Aorta (tissue), 5 donors: ENCODE data around the gene MOGAT1. TPM values are rescaled to one million over a fixed set of nuclear protein-coding genes. Genes with fewer than 3 reads are reported as not detected.
"Not testable (repeated sequence)": the region's sequence is repeated elsewhere in the genome, so short reads cannot be mapped to it uniquely, and the experiment has no call there.

Experiments
- ATAC-seq: fragments of 200-7000 bp; cut with Tn5 transposase; one replicate; pipeline ENCODE4 v1.9.1; 2022; ENCODE audit warnings: moderate library complexity; ENCODE audit not compliant: low FRiP score
- DNase-seq, 2 donors: peaks; one replicate each; pipeline ENCODE4 v3.0.0-alpha.2; 2020
- H3K27ac ChIP-seq, 2 donors: one replicate each; pipeline ENCODE4 v1.5.1; 2013; ENCODE audit warnings: low read length in 2 of 2, mild to moderate bottlenecking in 2 of 2, moderate library complexity in 2 of 2, control low read depth in 1 of 2, inconsistent platforms in 1 of 2, low read depth in 1 of 2
- H3K27me3 ChIP-seq, 2 donors: one replicate each; pipeline ENCODE4 v1.6.1; 2013; ENCODE audit warnings: control low read depth in 1 of 2, low read length in 1 of 2, mild to moderate bottlenecking in 1 of 2, moderate library complexity in 1 of 2; ENCODE audit not compliant: insufficient read depth in 2 of 2, control insufficient read depth in 1 of 2
- H3K36me3 ChIP-seq, 2 donors: one replicate each; pipeline ENCODE4 v1.6.1; 2013; ENCODE audit warnings: control low read depth in 1 of 2, low read length in 1 of 2, mild to moderate bottlenecking in 1 of 2; ENCODE audit not compliant: insufficient read depth in 2 of 2, control insufficient read depth in 1 of 2
- H3K4me1 ChIP-seq, 2 donors: one replicate each; pipeline ENCODE4 v1.6.1; 2013; ENCODE audit warnings: low read length in 2 of 2, control low read depth in 1 of 2, mild to moderate bottlenecking in 1 of 2, moderate library complexity in 1 of 2; ENCODE audit not compliant: insufficient read depth in 2 of 2, control insufficient read depth in 1 of 2
- H3K4me3 ChIP-seq, 2 donors: one replicate each; pipeline ENCODE4 v1.5.1; 2013; ENCODE audit warnings: low read length in 2 of 2, control low read depth in 1 of 2, mild to moderate bottlenecking in 1 of 2
- H3K9me3 ChIP-seq: one replicate; pipeline ENCODE4 v1.6.1; 2013; ENCODE audit warnings: mild to moderate bottlenecking, low read length; ENCODE audit not compliant: control insufficient read depth
- WGBS, 2 donors: extraction: QIAGEN DNeasy Blood & Tissue Kit; methylation state at CpG; one replicate each; pipeline ENCODE4 v1.1.7; 2013; 5-methylcytosine and 5-hydroxymethylcytosine counted together
- intact Hi-C, 2 donors: fragments of 100-400 bp; cut with DNase I; formaldehyde crosslinking; loops; one replicate each; pipeline versions ENCODE4 v1.14.2 to v1.15.0; 2022
- polyA plus RNA-seq, 2 donors: library from polyadenylated mRNA; stranded (reverse); fragments of 200-250 nt; gene quantifications; one replicate each; pipeline ENCODE4 v1.2.3, GENCODE V29; 2013
- total RNA-seq, 2 donors: library from RNA; stranded (reverse); fragmentation: NEBNext Ultra II Directional; extraction: Animal tissue kit (Norgen Biotek cat#: 25700); gene quantifications; one replicate each; pipeline ENCODE4 v1.2.1, GENCODE V29; 2021
- donor health status: healthy with polysubstance abuse.
- donor health status: Bipolar disorder and iron deficiency.
- donor health status: DM: no; HTN: no; CAD: no.
- donor health status: DM: no; HTN: no; CAD: no.
- donor health status: DM: yes; HTN: yes; CAD: no.

MOGAT1 gene
- total and polyA plus RNA-seq, 4 donors: not detected

GRCh38 chr2:222751238-222751637 is 79.8 kb downstream of the MOGAT1 start:
- no peak overlapping the region for H3K27ac ChIP-seq
- H3K27me3 ChIP-seq: no peaks in the 10 kb centered on the region
- no peaks in the 10 kb centered on the region for H3K9me3 ChIP-seq
- no peak for DNase-seq
- intact Hi-C loops: loop anchor here in 1 of 2 donors (5.0 kb wide), 1 partner anchor 44 kb away; no protein-coding TSS in a partner anchor
- H3K36me3 ChIP-seq: no peaks in the 10 kb centered on the region
- no peak for ATAC-seq
- H3K4me1 ChIP-seq: peaks cover 7 to 17% of the 10 kb centered on the region in 2 donors
- 89 to 90% methylated on average over 7 of the region's 7 CpGs for WGBS, 2 donors
- H3K4me3 ChIP-seq: no peak overlapping the region

GRCh38 chr2:222751821-222752719 is 80.6 kb downstream of the MOGAT1 start:
- H3K9me3 ChIP-seq: no peaks in the 10 kb centered on the region
- H3K4me3 ChIP-seq: no peak overlapping the region
- H3K27ac ChIP-seq: peak overlapping the region; percentile 60 to 61
- ATAC-seq (no peak), DNase-seq (no peak)
- H3K4me1 ChIP-seq: peaks cover 7 to 12% of the 10 kb centered on the region in 2 donors
- 61 to 63% methylated on average over 13 of the region's 13 CpGs for WGBS, 2 donors
- H3K36me3 ChIP-seq: no peaks in the 10 kb centered on the region
- intact Hi-C loops: loop anchor here in 1 of 2 donors (5.0 kb wide), 1 partner anchor 45 kb away; no protein-coding TSS in a partner anchor
- no peaks in the 10 kb centered on the region for H3K27me3 ChIP-seq

DNA sequence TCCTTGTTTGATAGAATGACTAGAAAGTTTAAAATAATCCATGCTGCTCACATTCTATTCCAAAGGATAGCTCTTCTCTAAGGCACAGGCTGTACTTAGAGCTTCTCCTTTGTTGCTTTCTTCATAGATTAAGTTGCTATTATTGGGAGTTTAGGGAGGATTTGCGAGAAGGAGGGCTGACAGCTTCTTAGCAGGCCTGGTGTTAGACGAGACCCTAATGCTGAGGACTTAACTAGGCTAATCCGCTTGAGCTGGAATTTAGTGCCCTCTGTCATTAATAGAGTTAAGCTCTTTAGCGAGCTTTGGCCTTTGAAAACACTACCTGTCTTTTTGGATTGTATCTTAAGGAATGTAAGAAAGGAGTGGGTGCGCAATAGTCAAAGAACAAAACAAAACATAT is 81.3 kb downstream of the MOGAT1 start:
- ATAC-seq (no peak), DNase-seq (no peak)
- no peak overlapping the region for H3K4me3 ChIP-seq
- H3K4me1 ChIP-seq: peaks cover 7 to 12% of the 10 kb centered on the region in 2 donors
- intact Hi-C loops: loop anchor here in 1 of 2 donors (5.0 kb wide), 1 partner anchor 45 kb away; no protein-coding TSS in a partner anchor
- H3K36me3 ChIP-seq: no peaks in the 10 kb centered on the region
- H3K9me3 ChIP-seq: no peaks in the 10 kb centered on the region
- H3K27me3 ChIP-seq: no peaks in the 10 kb centered on the region
- 9 to 15% methylated on average over 5 of the region's 5 CpGs for WGBS, 2 donors
- peak overlapping the region; percentile 60 to 99 for H3K27ac ChIP-seq

DNA sequence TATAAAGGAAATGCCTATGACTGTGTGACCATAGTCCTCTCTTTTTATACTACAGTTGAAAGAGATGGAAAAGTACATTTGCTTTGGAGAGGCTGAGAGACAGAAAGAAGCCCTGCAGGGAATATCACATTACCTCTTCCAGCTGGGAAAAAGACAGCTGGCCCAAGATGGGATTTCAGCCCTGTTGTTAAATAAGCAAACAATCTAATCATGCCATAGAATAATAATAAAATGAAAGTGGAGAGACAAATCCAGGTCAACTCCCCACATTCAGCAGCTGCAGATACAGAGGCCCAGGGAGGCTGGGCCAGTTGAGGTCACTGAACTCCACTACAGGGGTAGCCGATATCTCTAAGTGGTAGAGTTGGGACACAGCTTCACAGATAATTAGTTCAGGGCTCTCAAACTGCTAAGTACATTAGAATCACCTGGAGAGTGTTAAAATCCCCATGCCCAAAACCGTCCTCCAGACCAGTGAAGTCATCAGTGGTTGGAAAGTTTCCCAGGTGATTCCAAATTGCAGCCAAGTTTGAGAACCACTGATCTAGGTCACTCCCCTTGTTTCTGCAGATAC is 81.9 kb downstream of the MOGAT1 start:
- intact Hi-C loops: loop anchor here in 1 of 2 donors (5.0 kb wide), 1 partner anchor 46 kb away; no protein-coding TSS in a partner anchor
- Histone ChIP-seq H3K36me3 (no peaks in the 10 kb centered on the region), H3K4me3 (no peak overlapping the region), H3K4me1 (peaks cover 7 to 12% of the 10 kb centered on the region in 2 donors), H3K27me3 (no peaks in the 10 kb centered on the region), H3K9me3 (no peaks in the 10 kb centered on the region), H3K27ac (peak overlapping the region; percentile 60 to 95)
- DNase-seq: no peak
- ATAC-seq: peak; percentile 67
- 6% methylated on average over 2 of the region's 2 CpGs for WGBS, 2 donors

DNA sequence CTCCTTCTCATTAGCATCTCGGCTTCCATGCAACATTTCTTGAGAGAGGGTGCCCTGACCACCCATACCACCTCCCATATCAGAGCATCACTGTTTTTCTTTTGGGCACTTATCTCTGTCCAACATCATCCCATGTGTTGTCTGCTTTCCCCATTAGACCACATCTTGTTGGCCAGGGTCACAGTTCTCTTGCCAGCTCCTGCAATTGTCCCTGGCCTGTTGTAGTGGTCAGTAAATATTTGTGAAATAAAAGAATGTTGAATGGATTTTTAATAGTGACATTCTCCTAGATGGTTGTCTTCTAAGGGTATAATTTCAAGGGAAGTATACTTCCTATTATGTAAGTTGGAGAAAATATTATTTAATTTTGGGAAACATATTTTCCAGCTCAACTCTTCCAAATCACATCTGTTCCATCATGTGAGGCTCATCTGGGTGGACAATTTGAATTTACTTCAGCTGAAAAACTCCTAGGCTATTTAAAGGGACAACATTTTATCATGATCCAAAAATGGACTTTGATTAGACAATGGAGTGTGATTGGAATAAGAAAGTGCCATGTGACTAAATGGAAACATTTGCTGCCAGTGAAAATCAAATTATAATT is 83.0 kb downstream of the MOGAT1 start:
- DNase-seq (no peak), ATAC-seq (no peak)
- 84 to 99% methylated on average over 1 of the region's 1 CpG for WGBS, 2 donors
- Histone ChIP-seq H3K9me3 (no peaks in the 10 kb centered on the region), H3K4me3 (no peak overlapping the region), H3K27me3 (no peaks in the 10 kb centered on the region), H3K27ac (peak overlapping the region in 1 of 2 donors; percentile 95), H3K36me3 (no peaks in the 10 kb centered on the region), H3K4me1 (peaks cover 7 to 12% of the 10 kb centered on the region in 2 donors)
- intact Hi-C loops: loop anchor here in 1 of 2 donors (5.0 kb wide), 1 partner anchor 47 kb away; no protein-coding TSS in a partner anchor

- H3K36me3 ChIP-seq, H3K4me3 ChIP-seq, ATAC-seq, intact Hi-C loops, H3K27me3 ChIP-seq, H3K9me3 ChIP-seq, H3K27ac ChIP-seq, DNase-seq: not testable (repeated sequence)
- H3K4me1 ChIP-seq: peaks cover 7 to 12% of the 10 kb centered on the region in 2 donors
- WGBS, 2 donors: 79 to 94% methylated on average over 5 of the region's 5 CpGs
These were observed 84.1 kb downstream of the MOGAT1 start for GRCh38 chr2:222755593-222755992.

GRCh38 chr2:222756362-222756831 is 84.9 kb downstream of the MOGAT1 start:
- DNase-seq (no peak), ATAC-seq (no peak)
- Histone ChIP-seq H3K36me3 (no peaks in the 10 kb centered on the region), H3K4me3 (no peak overlapping the region), H3K27me3 (no peaks in the 10 kb centered on the region), H3K4me1 (peaks cover 7 to 12% of the 10 kb centered on the region in 2 donors), H3K27ac (no peak overlapping the region), H3K9me3 (no peaks in the 10 kb centered on the region)
- WGBS, 2 donors: 59 to 66% methylated on average over 3 of the region's 3 CpGs
- intact Hi-C loops: no loop called here

DNA sequence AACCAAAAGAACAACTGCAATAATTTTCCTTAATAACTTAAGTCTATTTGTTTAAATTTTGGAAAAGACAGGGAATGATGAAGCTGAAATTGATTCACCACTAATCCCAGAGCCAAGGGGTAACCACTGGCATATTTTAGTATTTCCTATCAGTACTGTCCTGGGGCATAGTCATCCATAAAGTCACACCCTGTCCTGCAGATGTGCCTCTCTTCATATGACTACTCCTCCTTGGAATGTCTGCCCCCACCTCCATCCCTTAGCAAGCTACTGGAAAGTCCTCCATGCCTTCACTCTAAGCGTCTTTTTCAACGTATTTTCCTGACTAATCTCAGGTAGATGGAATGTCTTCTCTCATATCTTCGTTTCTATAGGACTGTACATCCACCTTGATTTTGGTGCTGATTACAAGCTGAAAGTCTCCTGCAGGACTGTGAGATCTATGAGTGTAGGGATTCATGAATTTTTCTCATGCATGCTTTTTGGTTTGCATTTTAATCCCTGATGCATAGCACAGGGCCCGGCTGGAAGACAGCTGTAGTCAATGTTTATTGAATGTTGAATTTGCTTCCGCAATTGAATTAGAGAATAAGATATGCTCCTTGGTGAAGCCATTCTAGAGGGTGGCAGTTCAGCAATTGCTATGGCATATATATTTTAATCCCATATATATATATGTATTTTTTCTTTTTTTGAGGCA is 85.6 kb downstream of the MOGAT1 start:
- DNase-seq: no peak
- 67 to 77% methylated on average over 5 of the region's 5 CpGs for WGBS, 2 donors
- Histone ChIP-seq H3K4me3 (no peak overlapping the region), H3K4me1 (peaks cover 7 to 12% of the 10 kb centered on the region in 2 donors), H3K27me3 (no peaks in the 10 kb centered on the region), H3K9me3 (no peaks in the 10 kb centered on the region), H3K27ac (no peak overlapping the region), H3K36me3 (no peaks in the 10 kb centered on the region)
- ATAC-seq: no peak
- intact Hi-C loops: no loop called here
